Neural cell (in vitro differentiated cells): ENCODE data around the gene LRRC71. TPM values are rescaled to one million over a fixed set of nuclear protein-coding genes. Genes with fewer than 3 reads are reported as not detected.

Experiments
- H2AFZ ChIP-seq: fragments of 200-600, 300-800 bp; sonication (generic), shearing (Covaris generic); 2 replicates; pipeline ENCODE4 v1.6.0; 2014; ENCODE audit warnings: low read depth, mild to moderate bottlenecking, antibody characterized with exemption, low read length, moderate library complexity
- H3F3A ChIP-seq: fragments of 200-600 bp; shearing (Covaris generic); 2 replicates; pipeline ENCODE4 v1.6.1; 2016; ENCODE audit warnings: mild to moderate bottlenecking, moderate library complexity, mixed read lengths, antibody characterized with exemption, low read length; ENCODE audit not compliant: insufficient read depth, poor library complexity, severe bottlenecking
- H3K27ac ChIP-seq: fragments of 200-600, 300-800 bp; sonication (generic), shearing (Covaris generic); 2 replicates; pipeline ENCODE4 v1.5.1; 2014; ENCODE audit warnings: mild to moderate bottlenecking, low read length, moderate library complexity
- H3K27me3 ChIP-seq: fragments of 300-800, 200-600 bp; sonication (generic), shearing (Covaris generic); 2 replicates; pipeline ENCODE4 v1.6.0; 2014; ENCODE audit warnings: mild to moderate bottlenecking, low read depth, low read length, moderate library complexity; ENCODE audit not compliant: insufficient read depth
- H3K36me3 ChIP-seq: fragments of 300-800, 200-600 bp; sonication (generic), shearing (Covaris generic); 2 replicates; pipeline ENCODE4 v1.5.1; 2014; ENCODE audit warnings: mild to moderate bottlenecking, antibody characterized with exemption, low read length, moderate library complexity; ENCODE audit not compliant: insufficient read depth
- H3K4me2 ChIP-seq: fragments of 300-800, 200-600 bp; sonication (generic), shearing (Covaris generic); 2 replicates; pipeline ENCODE4 v1.6.0; 2014; ENCODE audit warnings: mild to moderate bottlenecking, low read length
- H3K4me3 ChIP-seq: fragments of 300-800, 200-600 bp; sonication (generic), shearing (Covaris generic); 2 replicates; pipeline ENCODE4 v1.5.1; 2014; ENCODE audit warnings: mild to moderate bottlenecking, low read length, moderate library complexity
- H3K79me2 ChIP-seq: fragments of 200-600 bp; shearing (Covaris generic); replicated peaks from 2 replicates; pipeline ENCODE4 v1.6.0; 2014; ENCODE audit warnings: mild to moderate bottlenecking, low read length, moderate library complexity; ENCODE audit not compliant: insufficient read depth
- H3K9ac ChIP-seq: fragments of 300-800, 200-600 bp; sonication (generic), shearing (Covaris generic); 2 replicates; pipeline ENCODE4 v1.6.1; 2016; ENCODE audit warnings: mild to moderate bottlenecking, low read length, mixed read lengths
- H3K9me2 ChIP-seq: fragments of 200-600 bp; shearing (Covaris generic); 2 replicates; pipeline ENCODE4 v1.6.1; 2016; ENCODE audit warnings: mild to moderate bottlenecking, low read length, mixed read lengths; ENCODE audit not compliant: insufficient read depth
- H3K9me3 ChIP-seq: fragments of 200-600, 300-800 bp; sonication (generic), shearing (Covaris generic); 2 replicates; pipeline ENCODE4 v1.6.1; 2016; ENCODE audit warnings: mild to moderate bottlenecking, mixed run types, low read length, moderate library complexity, mixed read lengths
- H4K20me1 ChIP-seq: fragments of 200-600 bp; shearing (Covaris generic); 2 replicates; pipeline ENCODE4 v1.6.1; 2016; ENCODE audit warnings: mild to moderate bottlenecking, mixed run types; ENCODE audit not compliant: insufficient read depth
- EP300 ChIP-seq: fragments of 450-650 bp; conservative IDR thresholded peaks from 2 replicates; pipeline ENCODE4 v1.6.1; 2014; ENCODE audit warnings: antibody characterized with exemption, mild to moderate bottlenecking, moderate library complexity; ENCODE audit not compliant: poor library complexity, severe bottlenecking
- EZH2 ChIP-seq: fragments of 200-600, 300-800 bp; shearing (Covaris generic), sonication (generic); IDR thresholded peaks from 2 replicates; pipeline ENCODE4 v1.6.1; 2014; ENCODE audit warnings: antibody characterized with exemption, low read length, borderline replicate concordance, mild to moderate bottlenecking; ENCODE audit not compliant: insufficient read depth, poor library complexity, severe bottlenecking
- MXI1 ChIP-seq: fragments of 450-650 bp; conservative IDR thresholded peaks from 2 replicates; pipeline ENCODE4 v1.6.1; 2014; ENCODE audit warnings: antibody characterized with exemption, mild to moderate bottlenecking; ENCODE audit not compliant: poor library complexity, severe bottlenecking
- POLR2AphosphoS5 ChIP-seq: IDR thresholded peaks from 2 replicates; pipeline ENCODE4 v1.6.1; 2012
- RAD21 ChIP-seq: fragments of 450-650 bp; conservative IDR thresholded peaks from 2 replicates; pipeline ENCODE4 v1.6.1; 2014; ENCODE audit warnings: antibody characterized with exemption, mild to moderate bottlenecking, moderate library complexity
- SMC3 ChIP-seq: fragments of 450-650 bp; conservative IDR thresholded peaks from 2 replicates; pipeline ENCODE4 v1.6.1; 2014; ENCODE audit warnings: antibody characterized with exemption, mild to moderate bottlenecking, moderate library complexity; ENCODE audit not compliant: poor library complexity
- TAF1 ChIP-seq: IDR thresholded peaks from 2 replicates; pipeline ENCODE4 v1.6.1; 2012; ENCODE audit warnings: low read depth
- polyA plus RNA-seq: library from polyadenylated mRNA; depleted of rRNA; stranded (reverse); fragments of >200 nt; gene quantifications from 2 replicates; pipeline ENCODE4 v1.2.3, GENCODE V29; 2014
- TF ChIP-seq, protein P1 (sequence below): IDR thresholded peaks from 2 replicates; pipeline ENCODE4 v1.6.1; 2012; ENCODE audit warnings: borderline replicate concordance
- TF ChIP-seq, protein P2 (sequence below): fragments of 450-650 bp; IDR thresholded peaks from 2 replicates; pipeline ENCODE4 v1.5.1; 2014; ENCODE audit warnings: antibody characterized with exemption, mild to moderate bottlenecking, moderate library complexity; ENCODE audit not compliant: poor library complexity, severe bottlenecking

LRRC71 gene
- polyA plus RNA-seq, 1 donor from 2014 or later: not detected

DNA sequence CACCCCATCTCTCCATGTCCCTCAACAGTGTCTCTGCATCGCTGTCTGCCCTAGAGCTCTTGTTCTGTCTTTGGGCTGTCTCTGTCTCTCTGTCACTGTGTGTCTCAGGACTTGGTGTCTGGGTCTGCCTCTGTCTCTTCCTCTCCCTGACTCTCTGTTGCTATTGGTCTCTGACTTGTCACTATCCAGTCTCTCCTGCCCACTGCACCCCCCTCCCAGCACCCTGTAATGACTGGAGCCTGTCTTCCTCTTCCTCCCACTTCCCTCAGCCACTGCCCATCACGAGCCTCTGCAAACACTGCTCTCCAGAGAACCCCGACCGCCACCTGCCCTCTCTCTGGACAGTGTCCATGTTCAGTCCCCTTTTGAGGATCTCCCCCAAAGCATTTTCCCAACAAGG is 14.8 kb upstream of the LRRC71 start:
- no peaks in the 10 kb centered on the region for H3K9me2 ChIP-seq
- H4K20me1 ChIP-seq: no peaks in the 10 kb centered on the region
- TF ChIP-seq EP300 (no peak), SMC3 (no peak), RAD21 (no peak), TAF1 (no peak), EZH2 (no peak), MXI1 (no peak), POLR2AphosphoS5 (no peak)
- TF ChIP-seq, protein P1, sequence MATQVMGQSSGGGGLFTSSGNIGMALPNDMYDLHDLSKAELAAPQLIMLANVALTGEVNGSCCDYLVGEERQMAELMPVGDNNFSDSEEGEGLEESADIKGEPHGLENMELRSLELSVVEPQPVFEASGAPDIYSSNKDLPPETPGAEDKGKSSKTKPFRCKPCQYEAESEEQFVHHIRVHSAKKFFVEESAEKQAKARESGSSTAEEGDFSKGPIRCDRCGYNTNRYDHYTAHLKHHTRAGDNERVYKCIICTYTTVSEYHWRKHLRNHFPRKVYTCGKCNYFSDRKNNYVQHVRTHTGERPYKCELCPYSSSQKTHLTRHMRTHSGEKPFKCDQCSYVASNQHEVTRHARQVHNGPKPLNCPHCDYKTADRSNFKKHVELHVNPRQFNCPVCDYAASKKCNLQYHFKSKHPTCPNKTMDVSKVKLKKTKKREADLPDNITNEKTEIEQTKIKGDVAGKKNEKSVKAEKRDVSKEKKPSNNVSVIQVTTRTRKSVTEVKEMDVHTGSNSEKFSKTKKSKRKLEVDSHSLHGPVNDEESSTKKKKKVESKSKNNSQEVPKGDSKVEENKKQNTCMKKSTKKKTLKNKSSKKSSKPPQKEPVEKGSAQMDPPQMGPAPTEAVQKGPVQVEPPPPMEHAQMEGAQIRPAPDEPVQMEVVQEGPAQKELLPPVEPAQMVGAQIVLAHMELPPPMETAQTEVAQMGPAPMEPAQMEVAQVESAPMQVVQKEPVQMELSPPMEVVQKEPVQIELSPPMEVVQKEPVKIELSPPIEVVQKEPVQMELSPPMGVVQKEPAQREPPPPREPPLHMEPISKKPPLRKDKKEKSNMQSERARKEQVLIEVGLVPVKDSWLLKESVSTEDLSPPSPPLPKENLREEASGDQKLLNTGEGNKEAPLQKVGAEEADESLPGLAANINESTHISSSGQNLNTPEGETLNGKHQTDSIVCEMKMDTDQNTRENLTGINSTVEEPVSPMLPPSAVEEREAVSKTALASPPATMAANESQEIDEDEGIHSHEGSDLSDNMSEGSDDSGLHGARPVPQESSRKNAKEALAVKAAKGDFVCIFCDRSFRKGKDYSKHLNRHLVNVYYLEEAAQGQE: no peak
- TF ChIP-seq, protein P2, sequence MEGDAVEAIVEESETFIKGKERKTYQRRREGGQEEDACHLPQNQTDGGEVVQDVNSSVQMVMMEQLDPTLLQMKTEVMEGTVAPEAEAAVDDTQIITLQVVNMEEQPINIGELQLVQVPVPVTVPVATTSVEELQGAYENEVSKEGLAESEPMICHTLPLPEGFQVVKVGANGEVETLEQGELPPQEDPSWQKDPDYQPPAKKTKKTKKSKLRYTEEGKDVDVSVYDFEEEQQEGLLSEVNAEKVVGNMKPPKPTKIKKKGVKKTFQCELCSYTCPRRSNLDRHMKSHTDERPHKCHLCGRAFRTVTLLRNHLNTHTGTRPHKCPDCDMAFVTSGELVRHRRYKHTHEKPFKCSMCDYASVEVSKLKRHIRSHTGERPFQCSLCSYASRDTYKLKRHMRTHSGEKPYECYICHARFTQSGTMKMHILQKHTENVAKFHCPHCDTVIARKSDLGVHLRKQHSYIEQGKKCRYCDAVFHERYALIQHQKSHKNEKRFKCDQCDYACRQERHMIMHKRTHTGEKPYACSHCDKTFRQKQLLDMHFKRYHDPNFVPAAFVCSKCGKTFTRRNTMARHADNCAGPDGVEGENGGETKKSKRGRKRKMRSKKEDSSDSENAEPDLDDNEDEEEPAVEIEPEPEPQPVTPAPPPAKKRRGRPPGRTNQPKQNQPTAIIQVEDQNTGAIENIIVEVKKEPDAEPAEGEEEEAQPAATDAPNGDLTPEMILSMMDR: no peak
- no peak overlapping the region for H2AFZ ChIP-seq
- no peak overlapping the region for H3K4me3 ChIP-seq
- no peaks in the 10 kb centered on the region for H3K9me3 ChIP-seq
- no peak overlapping the region for H3K9ac ChIP-seq
- no peaks in the 10 kb centered on the region for H3K79me2 ChIP-seq
- no peak overlapping the region for H3K27ac ChIP-seq
- H3K27me3 ChIP-seq: no peaks in the 10 kb centered on the region
- no peaks in the 10 kb centered on the region for H3F3A ChIP-seq
- no peaks in the 10 kb centered on the region for H3K36me3 ChIP-seq
- H3K4me2 ChIP-seq: no peak overlapping the region

DNA sequence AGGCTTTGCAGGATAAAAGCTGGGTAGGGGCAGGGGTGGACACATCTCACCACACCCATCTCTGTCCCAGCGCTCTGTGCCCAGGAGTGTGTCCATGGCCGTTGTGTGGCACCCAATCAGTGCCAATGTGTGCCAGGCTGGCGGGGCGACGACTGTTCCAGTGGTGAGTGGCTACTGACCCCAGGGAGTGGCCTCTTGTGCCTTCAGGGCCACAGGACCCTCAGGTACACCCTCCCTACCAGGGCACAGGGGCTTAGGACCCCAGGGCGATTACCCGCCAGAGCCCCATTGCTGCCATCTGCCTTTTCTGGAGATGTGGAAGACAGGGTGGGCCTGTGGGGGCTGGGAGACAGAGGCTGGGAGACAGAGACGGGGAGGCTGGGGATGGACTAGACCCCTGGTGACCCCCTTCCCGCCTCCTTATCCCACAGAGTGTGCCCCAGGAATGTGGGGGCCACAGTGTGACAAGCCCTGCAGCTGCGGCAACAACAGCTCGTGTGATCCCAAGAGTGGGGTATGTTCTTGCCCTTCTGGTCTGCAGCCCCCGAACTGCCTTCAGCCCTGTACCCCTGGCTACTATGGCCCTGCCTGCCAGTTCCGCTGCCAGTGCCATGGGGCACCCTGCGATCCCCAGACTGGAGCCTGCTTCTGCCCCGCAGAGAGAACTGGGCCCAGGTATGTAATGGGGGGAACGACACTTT is 14.1 kb upstream of the LRRC71 start:
- Histone ChIP-seq H3K9ac (no peak overlapping the region), H2AFZ (no peak overlapping the region), H3K27me3 (no peaks in the 10 kb centered on the region), H3F3A (no peaks in the 10 kb centered on the region), H3K9me3 (no peaks in the 10 kb centered on the region), H4K20me1 (no peaks in the 10 kb centered on the region), H3K36me3 (no peaks in the 10 kb centered on the region), H3K4me2 (no peak overlapping the region), H3K9me2 (no peaks in the 10 kb centered on the region), H3K79me2 (no peaks in the 10 kb centered on the region), H3K27ac (no peak overlapping the region), H3K4me3 (no peak overlapping the region)
- TF ChIP-seq POLR2AphosphoS5 (no peak), MXI1 (no peak), RAD21 (no peak), EZH2 (no peak), EP300 (no peak), SMC3 (no peak)
- TF ChIP-seq, protein P1: no peak
